Raji (cell line): ENCODE results near the gene LAMA3.

Experiments used
- POLR2A ChIP-seq: IDR thresholded peaks from 2 replicates; pipeline ENCODE4 v1.6.1; 2011; ENCODE audit warnings: low read depth, low read length, control low read depth; ENCODE audit not compliant: insufficient read depth

LAMA3 gene

GRCh38 chr18:23982155-23983079, 293.2 kb downstream of the LAMA3 start:
- no peak for TF ChIP-seq POLR2A

GRCh38 chr18:23983112-23983511, 293.9 kb downstream of the LAMA3 start:
- no peak for TF ChIP-seq POLR2A

- no peak for TF ChIP-seq POLR2A
Observed at GRCh38 chr18:23986600-23987359, 297.5 kb downstream of the LAMA3 start.

- no peak for TF ChIP-seq POLR2A
Observed at GRCh38 chr18:23990474-23991410, 301.5 kb downstream of the LAMA3 start.

- no peak for TF ChIP-seq POLR2A
Observed at GRCh38 chr18:23992089-23992940, 303.1 kb downstream of the LAMA3 start.

GRCh38 chr18:23992941-23993280, 303.7 kb downstream of the LAMA3 start:
- no peak for TF ChIP-seq POLR2A

GRCh38 chr18:23994361-23994902, 305.2 kb downstream of the LAMA3 start:
- TF ChIP-seq POLR2A: no peak

GRCh38 chr18:23995180-23995579, 305.9 kb downstream of the LAMA3 start:
- TF ChIP-seq POLR2A: no peak

- no peak for TF ChIP-seq POLR2A
Observed at GRCh38 chr18:23998018-23998417, 308.8 kb downstream of the LAMA3 start.

- TF ChIP-seq POLR2A: no peak
Observed at GRCh38 chr18:23998820-23999219, 309.6 kb downstream of the LAMA3 start.

- no peak for TF ChIP-seq POLR2A
Observed at GRCh38 chr18:24000613-24001490, 311.6 kb downstream of the LAMA3 start.

- no peak for TF ChIP-seq POLR2A
Observed at GRCh38 chr18:24002479-24002878, 313.2 kb downstream of the LAMA3 start.

- TF ChIP-seq POLR2A: no peak
Observed at GRCh38 chr18:24003288-24003687, 314.0 kb downstream of the LAMA3 start.

GRCh38 chr18:24003903-24004640, 314.8 kb downstream of the LAMA3 start:
- TF ChIP-seq POLR2A: no peak
